Progenitor cell of endocrine pancreas (in vitro differentiated cells): ENCODE results near the gene SHC3. TPM values are rescaled to one million over a fixed set of nuclear protein-coding genes. Genes with fewer than 3 reads are reported as not detected.

Experiments
- DNase-seq: peaks from one replicate; pipeline ENCODE4 v3.0.0; 2021; ENCODE audit warnings: low spot score; ENCODE audit not compliant: unreplicated experiment
- H3K27ac Mint-ChIP-seq: 2 replicates; pipeline ENCODE4 v1.8.0; 2021; ENCODE audit warnings: mild to moderate bottlenecking, moderate library complexity, mixed read lengths
- H3K27me3 Mint-ChIP-seq: 2 replicates; pipeline ENCODE4 v1.8.0; 2021; ENCODE audit warnings: mixed read lengths
- H3K36me3 Mint-ChIP-seq: 2 replicates; pipeline ENCODE4 v1.8.0; 2022; ENCODE audit warnings: mixed read lengths; ENCODE audit not compliant: insufficient read depth
- H3K4me1 Mint-ChIP-seq: 2 replicates; pipeline ENCODE4 v1.8.0; 2021; ENCODE audit warnings: low read depth, mixed read lengths
- H3K4me3 Mint-ChIP-seq: 2 replicates; pipeline ENCODE4 v1.8.0; 2021; ENCODE audit warnings: low read depth, mild to moderate bottlenecking, moderate library complexity, mixed read lengths
- H3K9me3 Mint-ChIP-seq: 2 replicates; pipeline ENCODE4 v1.8.0; 2021; ENCODE audit warnings: low read depth, mixed read lengths
- total RNA-seq: library from RNA; stranded (reverse); gene quantifications from 2 replicates; pipeline ENCODE4 v1.2.1, GENCODE V29; 2021
- TF ChIP-seq, protein P1 (sequence below): fragments of 200-600 bp; sonication (generic); IDR thresholded peaks from one replicate; pipeline ENCODE4 v1.5.0; 2021; ENCODE audit warnings: antibody characterized with exemption, mild to moderate bottlenecking; ENCODE audit not compliant: unreplicated experiment

Gene SHC3
- total RNA-seq, 1 donor from 2014 or later = 1.3 TPM

DNA sequence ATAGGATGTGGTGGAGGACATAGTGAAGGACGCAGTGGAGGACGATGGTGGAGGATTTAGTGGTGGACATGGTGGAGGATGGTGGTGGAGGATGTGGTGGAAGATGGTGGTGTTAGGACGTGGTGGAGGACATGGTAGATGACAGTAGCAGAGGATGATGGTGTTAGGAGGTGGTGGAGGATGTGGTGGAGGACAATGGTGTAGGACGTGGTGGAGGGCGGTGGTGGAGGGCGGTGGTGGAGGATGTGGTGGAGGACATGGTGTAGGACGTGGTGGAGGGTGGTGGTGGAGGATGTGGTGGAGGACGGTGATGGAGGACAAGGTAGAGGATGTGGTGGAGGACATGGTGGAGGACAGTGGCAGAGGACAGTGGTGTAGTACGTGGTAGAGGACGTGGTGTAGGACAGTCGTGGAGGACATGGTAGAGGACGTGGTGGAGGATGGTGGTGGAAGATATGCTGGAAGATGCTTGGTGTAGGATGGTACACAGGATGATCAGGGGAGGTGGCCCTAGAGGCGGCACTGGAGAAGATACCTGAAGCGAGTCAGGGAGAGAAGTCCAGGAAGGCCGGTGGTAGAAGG lies 118.6 kb downstream of the SHC3 start:
- Mint-ChIP-seq H3K9me3 (no peaks in the 10 kb centered on the region), H3K4me1 (no peaks in the 10 kb centered on the region), H3K4me3 (no peak overlapping the region), H3K27me3 (no peaks in the 10 kb centered on the region), H3K27ac (no peak overlapping the region), H3K36me3 (no peaks in the 10 kb centered on the region)
- no peak for DNase-seq
- TF ChIP-seq, protein P1, sequence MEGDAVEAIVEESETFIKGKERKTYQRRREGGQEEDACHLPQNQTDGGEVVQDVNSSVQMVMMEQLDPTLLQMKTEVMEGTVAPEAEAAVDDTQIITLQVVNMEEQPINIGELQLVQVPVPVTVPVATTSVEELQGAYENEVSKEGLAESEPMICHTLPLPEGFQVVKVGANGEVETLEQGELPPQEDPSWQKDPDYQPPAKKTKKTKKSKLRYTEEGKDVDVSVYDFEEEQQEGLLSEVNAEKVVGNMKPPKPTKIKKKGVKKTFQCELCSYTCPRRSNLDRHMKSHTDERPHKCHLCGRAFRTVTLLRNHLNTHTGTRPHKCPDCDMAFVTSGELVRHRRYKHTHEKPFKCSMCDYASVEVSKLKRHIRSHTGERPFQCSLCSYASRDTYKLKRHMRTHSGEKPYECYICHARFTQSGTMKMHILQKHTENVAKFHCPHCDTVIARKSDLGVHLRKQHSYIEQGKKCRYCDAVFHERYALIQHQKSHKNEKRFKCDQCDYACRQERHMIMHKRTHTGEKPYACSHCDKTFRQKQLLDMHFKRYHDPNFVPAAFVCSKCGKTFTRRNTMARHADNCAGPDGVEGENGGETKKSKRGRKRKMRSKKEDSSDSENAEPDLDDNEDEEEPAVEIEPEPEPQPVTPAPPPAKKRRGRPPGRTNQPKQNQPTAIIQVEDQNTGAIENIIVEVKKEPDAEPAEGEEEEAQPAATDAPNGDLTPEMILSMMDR = no peak

DNA sequence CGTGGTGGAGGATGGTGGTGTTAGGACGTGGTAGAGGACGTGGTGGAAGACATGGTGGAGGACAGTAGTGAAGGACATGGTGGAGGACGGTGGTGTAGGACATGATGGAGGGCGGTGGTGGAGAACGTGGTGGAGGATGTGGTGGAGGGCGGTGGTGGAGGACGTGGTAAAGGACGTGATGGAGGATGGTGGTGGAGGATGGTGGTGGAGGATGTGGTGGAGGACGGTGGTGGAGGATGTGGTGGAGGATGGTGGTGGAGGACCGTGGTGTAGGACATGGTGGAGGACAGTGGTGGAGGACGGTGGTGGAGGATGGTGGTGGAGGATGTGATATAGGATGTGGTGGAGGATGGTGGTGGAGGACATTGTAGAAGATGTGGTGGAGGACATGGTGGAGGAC lies 119.7 kb downstream of the SHC3 start:
- no peaks in the 10 kb centered on the region for H3K27me3 Mint-ChIP-seq
- no peaks in the 10 kb centered on the region for H3K36me3 Mint-ChIP-seq
- H3K4me3 Mint-ChIP-seq = no peak overlapping the region
- H3K27ac Mint-ChIP-seq = no peak overlapping the region
- TF ChIP-seq, protein P1 = no peak
- H3K9me3 Mint-ChIP-seq = no peaks in the 10 kb centered on the region
- no peaks in the 10 kb centered on the region for H3K4me1 Mint-ChIP-seq
- no peak for DNase-seq

DNA sequence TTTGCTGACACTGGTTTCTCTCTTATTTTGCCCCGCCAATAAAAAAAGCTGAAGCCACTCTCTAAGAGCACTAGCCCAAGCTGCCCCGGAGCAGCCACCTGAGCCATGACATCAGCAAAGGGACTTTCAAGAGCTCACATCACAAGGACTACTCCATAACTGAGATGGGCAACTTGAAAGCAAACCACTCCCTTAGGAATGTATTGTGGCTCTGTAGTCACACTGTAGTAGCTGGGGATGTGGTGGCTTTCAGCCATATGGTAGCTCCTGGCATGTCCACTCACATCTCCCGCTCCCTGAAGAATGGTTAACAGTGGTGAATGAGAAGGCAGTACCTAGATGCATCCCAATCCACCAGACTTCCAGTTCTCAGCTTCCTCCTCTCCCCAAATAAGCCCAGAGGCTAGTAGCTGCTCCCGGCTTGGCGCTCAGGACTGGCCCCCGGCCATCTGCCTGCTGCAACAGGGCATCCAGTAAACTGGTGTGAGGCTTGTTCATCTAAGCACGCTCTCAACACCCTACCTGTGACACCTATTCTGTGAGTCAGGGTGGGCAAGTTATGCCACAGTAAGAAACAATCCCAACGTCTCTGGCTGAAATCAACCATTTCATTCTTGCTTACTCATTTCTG lies 123.6 kb downstream of the SHC3 start:
- Mint-ChIP-seq H3K4me3 (no peak overlapping the region), H3K9me3 (no peaks in the 10 kb centered on the region), H3K4me1 (peaks cover 3% of the 10 kb centered on the region), H3K27ac (no peak overlapping the region), H3K27me3 (no peaks in the 10 kb centered on the region), H3K36me3 (no peaks in the 10 kb centered on the region)
- no peak for DNase-seq
- TF ChIP-seq, protein P1 = no peak

DNA sequence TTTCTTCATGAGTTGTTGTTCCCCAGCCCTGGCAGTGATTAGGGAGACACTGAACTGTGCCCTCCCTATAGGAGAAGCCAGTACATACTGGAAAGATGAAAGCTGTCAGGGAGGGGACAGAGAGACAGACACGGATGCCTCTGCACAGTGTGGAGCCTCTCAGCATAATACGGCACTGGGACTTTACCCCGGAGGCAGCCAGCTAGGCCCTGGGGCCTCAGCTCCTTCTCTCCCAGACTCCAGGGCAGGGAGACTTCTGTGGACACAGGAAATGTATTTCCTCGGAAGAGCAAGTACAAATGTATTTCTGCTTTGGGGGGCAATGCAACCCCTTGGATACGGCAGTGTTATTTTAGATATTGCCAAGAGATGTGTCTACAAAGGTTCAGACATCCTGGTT lies 125.3 kb downstream of the SHC3 start:
- no peak for DNase-seq
- no peak overlapping the region for H3K27ac Mint-ChIP-seq
- TF ChIP-seq, protein P1 = no peak

DNA sequence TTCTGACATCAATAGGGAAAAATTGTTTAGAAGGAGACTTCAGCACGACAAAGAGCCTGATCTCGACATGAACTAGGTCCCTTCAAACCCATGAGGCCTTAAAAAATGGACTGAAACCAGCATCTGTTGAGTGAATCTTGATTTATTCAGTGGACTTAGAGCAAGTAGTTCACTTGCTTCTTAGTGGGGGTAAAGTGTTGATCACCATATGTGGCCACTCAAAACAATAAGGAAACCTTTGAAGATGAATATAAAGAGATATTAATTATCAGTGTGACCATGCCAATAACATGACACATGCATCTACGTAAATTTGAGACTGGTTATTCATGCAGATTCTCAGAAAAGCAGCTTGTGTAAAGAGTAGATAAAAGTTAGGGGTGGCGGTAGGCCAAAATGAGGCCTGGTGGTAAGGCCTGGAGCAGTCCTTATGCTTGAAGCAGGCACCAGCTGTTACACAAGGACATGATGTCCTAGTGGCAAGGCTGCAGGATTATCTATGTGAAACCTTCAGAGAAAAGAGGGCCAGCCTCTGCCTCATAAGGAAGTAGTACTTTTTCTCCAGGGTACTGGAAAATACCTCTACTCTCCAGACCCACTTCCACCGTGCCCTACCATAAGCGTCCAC lies 126.0 kb downstream of the SHC3 start:
- no peak overlapping the region for H3K4me3 Mint-ChIP-seq
- TF ChIP-seq, protein P1 = no peak
- H3K4me1 Mint-ChIP-seq = peaks cover 3% of the 10 kb centered on the region
- peaks cover 1% of the 10 kb centered on the region for H3K36me3 Mint-ChIP-seq
- peaks cover 2% of the 10 kb centered on the region for H3K9me3 Mint-ChIP-seq
- H3K27ac Mint-ChIP-seq = no peak overlapping the region
- no peaks in the 10 kb centered on the region for H3K27me3 Mint-ChIP-seq
- DNase-seq = no peak

More for the DNA sequence above, 125.3 kb downstream of the SHC3 start:
- Mint-ChIP-seq H3K36me3 (peaks cover under 1% of the 10 kb centered on the region), H3K4me3 (no peak overlapping the region), H3K4me1 (peaks cover 3% of the 10 kb centered on the region), H3K27me3 (no peaks in the 10 kb centered on the region), H3K9me3 (peaks cover under 1% of the 10 kb centered on the region)
